Gastrocnemius medialis (tissue), 4 donors: ENCODE data around the gene KIF21B.

ENCODE experiments used
- POLR2A ChIP-seq, 2 donors: fragments of 450-650 bp; IDR thresholded peaks; one replicate each; pipeline ENCODE4 v1.6.1; 2017; ENCODE audit warnings: antibody characterized with exemption in 2 of 2, mild to moderate bottlenecking in 2 of 2, moderate library complexity in 2 of 2
- TF ChIP-seq, protein P1 (sequence below), 5 experiments: fragments of 450-650 bp in 3 of 5; fragments of 200-600 bp in 2 of 5; sonication (generic) in 2 of 5; IDR thresholded peaks in 4 of 5; conservative IDR thresholded peaks in 1 of 5; 1 replicate in 4 of 5; 2 replicates in 1 of 5; pipeline ENCODE4 v1.5.1; 2016 to 2019; ENCODE audit warnings: antibody characterized with exemption in 5 of 5, mild to moderate bottlenecking in 3 of 5, moderate library complexity in 3 of 5

DNA sequence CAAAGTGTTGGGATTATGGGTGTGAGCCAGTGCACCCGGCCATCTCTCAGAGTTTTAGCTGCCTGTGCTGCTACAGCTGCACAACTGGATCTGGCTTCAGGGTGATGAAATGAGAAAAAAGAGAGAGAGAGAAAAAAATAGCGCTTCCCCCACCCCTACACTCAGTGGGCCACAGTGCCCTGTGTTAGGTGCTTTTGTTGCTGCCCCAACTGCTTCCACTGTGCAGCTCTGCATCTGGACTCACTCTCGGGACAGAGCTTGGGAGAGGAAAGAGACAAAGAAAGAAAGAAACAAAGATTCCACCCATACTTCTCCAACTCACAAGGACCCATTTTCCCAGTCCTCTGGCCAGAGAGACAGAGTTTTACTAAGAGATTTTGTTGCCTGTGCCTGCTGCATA lies 78.4 kb downstream of the KIF21B start:
- no peak for TF ChIP-seq POLR2A (IDR thresholded peaks at IDR 0.05)
- TF ChIP-seq, protein P1, sequence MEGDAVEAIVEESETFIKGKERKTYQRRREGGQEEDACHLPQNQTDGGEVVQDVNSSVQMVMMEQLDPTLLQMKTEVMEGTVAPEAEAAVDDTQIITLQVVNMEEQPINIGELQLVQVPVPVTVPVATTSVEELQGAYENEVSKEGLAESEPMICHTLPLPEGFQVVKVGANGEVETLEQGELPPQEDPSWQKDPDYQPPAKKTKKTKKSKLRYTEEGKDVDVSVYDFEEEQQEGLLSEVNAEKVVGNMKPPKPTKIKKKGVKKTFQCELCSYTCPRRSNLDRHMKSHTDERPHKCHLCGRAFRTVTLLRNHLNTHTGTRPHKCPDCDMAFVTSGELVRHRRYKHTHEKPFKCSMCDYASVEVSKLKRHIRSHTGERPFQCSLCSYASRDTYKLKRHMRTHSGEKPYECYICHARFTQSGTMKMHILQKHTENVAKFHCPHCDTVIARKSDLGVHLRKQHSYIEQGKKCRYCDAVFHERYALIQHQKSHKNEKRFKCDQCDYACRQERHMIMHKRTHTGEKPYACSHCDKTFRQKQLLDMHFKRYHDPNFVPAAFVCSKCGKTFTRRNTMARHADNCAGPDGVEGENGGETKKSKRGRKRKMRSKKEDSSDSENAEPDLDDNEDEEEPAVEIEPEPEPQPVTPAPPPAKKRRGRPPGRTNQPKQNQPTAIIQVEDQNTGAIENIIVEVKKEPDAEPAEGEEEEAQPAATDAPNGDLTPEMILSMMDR (IDR thresholded peaks at IDR 0.05 in 4 of 5, conservative IDR thresholded peaks at IDR 0.05 in 1 of 5), result no peak
